Measurements from ENCODE around the gene CSPG4.

- no peak for TF ChIP-seq ZFP30 (CRISPR knock-in tag; IDR thresholded peaks at IDR 0.05)
- no peak for TF ChIP-seq ZC3H10 (CRISPR knock-in tag; IDR thresholded peaks at IDR 0.05)
- no peak for TF ChIP-seq PATZ1 (CRISPR knock-in tag; IDR thresholded peaks at IDR 0.05; ENCODE audit: borderline replicate concordance)
Observed at GRCh38 chr15:75738647-75739325, 26.1 kb upstream of the CSPG4 start.
